Activated T-helper 2 cell treated with anti-CD3 and anti-CD28 coated beads, Interferon-gamma antibody, Interleukin-2, Interleukin-4, amounts not matched to agents 10 μg/mL and 5 μg/mL and 100 μg/mL, durations not matched to agents 14 hours and 24 hours and 36 hours (primary cell): ENCODE results near the gene DAGLB. TPM values are rescaled to one million over a fixed set of nuclear protein-coding genes. Genes with fewer than 3 reads are reported as not detected.

ENCODE experiments used
- DNase-seq: peaks from one replicate; pipeline ENCODE4 v3.0.0; 2021; ENCODE audit warnings: low spot score
- H3K27ac Mint-ChIP-seq: one replicate; pipeline ENCODE4 v1.8.0; 2021; ENCODE audit warnings: mixed read lengths
- H3K27me3 Mint-ChIP-seq: one replicate; pipeline ENCODE4 v1.8.0; 2021; ENCODE audit warnings: low read depth, mixed read lengths
- H3K36me3 Mint-ChIP-seq: one replicate; pipeline ENCODE4 v1.8.0; 2021; ENCODE audit warnings: low read depth, mixed read lengths
- H3K4me1 Mint-ChIP-seq: one replicate; pipeline ENCODE4 v1.8.0; 2021; ENCODE audit warnings: low read depth, mixed read lengths
- H3K4me3 Mint-ChIP-seq: one replicate; pipeline ENCODE4 v1.8.0; 2021; ENCODE audit warnings: low read depth, mild to moderate bottlenecking, moderate library complexity, mixed read lengths
- H3K9me3 Mint-ChIP-seq: one replicate; pipeline ENCODE4 v1.8.0; 2021; ENCODE audit warnings: mixed read lengths
- intact Hi-C: fragments of 100-400 bp; cut with micrococcal nuclease; formaldehyde crosslinking; loops from one replicate; pipeline ENCODE4 v1.15.1; 2023
- total RNA-seq: library from RNA; stranded (reverse); gene quantifications from 2 replicates; pipeline ENCODE4 v1.2.3, GENCODE V29; 2022

DAGLB gene, protein sequence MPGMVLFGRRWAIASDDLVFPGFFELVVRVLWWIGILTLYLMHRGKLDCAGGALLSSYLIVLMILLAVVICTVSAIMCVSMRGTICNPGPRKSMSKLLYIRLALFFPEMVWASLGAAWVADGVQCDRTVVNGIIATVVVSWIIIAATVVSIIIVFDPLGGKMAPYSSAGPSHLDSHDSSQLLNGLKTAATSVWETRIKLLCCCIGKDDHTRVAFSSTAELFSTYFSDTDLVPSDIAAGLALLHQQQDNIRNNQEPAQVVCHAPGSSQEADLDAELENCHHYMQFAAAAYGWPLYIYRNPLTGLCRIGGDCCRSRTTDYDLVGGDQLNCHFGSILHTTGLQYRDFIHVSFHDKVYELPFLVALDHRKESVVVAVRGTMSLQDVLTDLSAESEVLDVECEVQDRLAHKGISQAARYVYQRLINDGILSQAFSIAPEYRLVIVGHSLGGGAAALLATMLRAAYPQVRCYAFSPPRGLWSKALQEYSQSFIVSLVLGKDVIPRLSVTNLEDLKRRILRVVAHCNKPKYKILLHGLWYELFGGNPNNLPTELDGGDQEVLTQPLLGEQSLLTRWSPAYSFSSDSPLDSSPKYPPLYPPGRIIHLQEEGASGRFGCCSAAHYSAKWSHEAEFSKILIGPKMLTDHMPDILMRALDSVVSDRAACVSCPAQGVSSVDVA
- 21.8 and 22.3 TPM in 2 replicates for total RNA-seq

DNA sequence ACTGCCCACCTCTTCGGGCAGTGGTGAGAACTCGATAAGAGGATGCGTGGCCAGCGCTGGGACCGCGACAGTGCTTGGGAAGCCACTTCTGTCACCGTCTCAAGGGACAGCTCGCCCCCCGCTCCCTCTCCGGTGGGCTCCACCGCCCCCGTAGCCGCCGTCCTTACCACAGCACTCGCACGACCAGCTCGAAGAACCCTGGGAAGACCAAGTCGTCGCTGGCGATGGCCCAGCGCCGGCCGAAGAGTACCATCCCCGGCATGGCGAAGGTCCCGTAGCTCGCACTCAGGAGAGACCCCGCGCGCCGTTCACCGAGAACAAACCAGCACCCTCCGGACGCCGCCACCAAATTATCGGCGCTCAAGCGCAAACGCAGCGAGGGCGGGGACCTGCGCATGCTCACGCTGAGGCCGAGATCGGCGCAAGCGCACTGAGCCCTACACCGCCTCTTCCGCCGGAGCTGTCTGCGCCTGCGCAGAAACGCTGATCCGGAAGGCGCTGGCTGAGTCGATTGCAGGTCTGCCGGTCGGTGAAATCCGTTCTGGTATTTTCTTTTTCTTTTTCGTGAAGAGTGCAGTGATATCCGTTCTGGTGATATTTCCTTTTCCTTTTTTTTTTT is at the start of gene DAGLB:
Gene DAGLB (minus strand): TSS at position 374 of the 619 bp plus-strand sequence. CDS start 112 bp downstream, at position 262.
- no peaks in the 10 kb centered on the region for H3K27me3 Mint-ChIP-seq
- peaks cover 20% of the 10 kb centered on the region for H3K4me1 Mint-ChIP-seq
- H3K36me3 Mint-ChIP-seq, result peaks cover 28% of the 10 kb centered on the region
- intact Hi-C loops, result loop anchor here (1.0 to 5.0 kb wide), 2 partner anchors 12 to 260 kb away; partner anchors contain the start of gene ZNF12
- H3K4me3 Mint-ChIP-seq, result peak within 1 kb of the TSS; percentile 92
- peak; percentile 96 for DNase-seq
- H3K27ac Mint-ChIP-seq, result peak within 1 kb of the TSS; percentile 90
- H3K9me3 Mint-ChIP-seq, result no peaks in the 10 kb centered on the region

DNA sequence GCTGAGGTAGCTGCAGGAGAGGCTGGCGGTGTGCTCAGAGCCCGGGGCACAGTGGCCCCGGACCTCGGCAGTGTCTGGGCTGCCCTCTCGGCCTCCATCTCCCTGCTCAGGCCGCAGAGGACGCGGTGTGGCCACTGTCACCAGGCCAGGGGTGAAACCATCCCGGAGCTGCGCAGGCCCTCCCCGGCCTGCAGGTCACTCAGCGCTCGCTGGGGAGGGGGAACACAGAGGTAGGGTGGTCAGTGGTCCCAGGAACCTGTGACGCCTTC is 49.8 kb upstream of the DAGLB start:
- no peak overlapping the region for H3K27ac Mint-ChIP-seq
- no peak for DNase-seq
- H3K36me3 Mint-ChIP-seq, result no peaks in the 10 kb centered on the region
- H3K4me3 Mint-ChIP-seq, result no peak overlapping the region
- no peaks in the 10 kb centered on the region for H3K9me3 Mint-ChIP-seq
- no peaks in the 10 kb centered on the region for H3K4me1 Mint-ChIP-seq
- intact Hi-C loops, result no loop called here
- no peaks in the 10 kb centered on the region for H3K27me3 Mint-ChIP-seq

DNA sequence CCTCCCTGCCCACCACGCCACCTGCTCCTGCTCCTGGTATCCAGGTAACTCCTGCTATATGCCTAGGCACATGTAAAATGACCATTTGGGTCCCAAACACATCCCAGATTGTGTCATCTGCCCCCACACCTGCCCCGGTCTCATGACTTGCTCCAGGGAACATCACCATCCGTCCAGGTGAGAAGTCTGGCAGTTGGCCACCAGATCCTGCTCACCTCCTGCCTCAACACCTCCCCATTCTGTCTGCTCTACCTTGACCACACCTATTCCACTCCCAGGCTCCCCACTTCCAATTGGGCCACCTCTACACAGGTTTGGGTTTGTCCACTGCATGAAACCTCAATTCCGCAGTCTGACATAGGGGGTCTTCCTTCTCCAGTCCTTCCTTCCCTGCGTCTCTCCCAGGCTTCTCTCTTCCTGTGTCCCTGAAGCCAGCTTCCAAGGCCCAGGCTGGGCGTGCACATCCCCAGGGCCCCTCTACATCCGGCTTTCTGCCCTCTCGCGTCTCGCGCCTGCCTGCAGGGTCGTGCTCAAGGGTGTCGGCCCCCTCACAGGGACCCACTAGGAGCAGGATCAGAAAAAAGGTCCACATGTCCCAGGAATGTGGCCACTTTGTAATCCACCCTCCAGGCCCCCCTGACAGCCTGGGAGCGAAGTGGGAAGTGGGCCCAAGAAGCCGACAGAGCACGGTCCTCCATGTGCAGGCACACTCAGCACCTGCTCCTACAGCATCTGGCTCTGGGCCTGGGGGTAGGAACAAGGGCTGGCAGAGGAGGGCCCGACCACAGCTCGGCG is 49.3 kb upstream of the DAGLB start:
- no peaks in the 10 kb centered on the region for H3K4me1 Mint-ChIP-seq
- H3K27me3 Mint-ChIP-seq, result no peaks in the 10 kb centered on the region
- no peaks in the 10 kb centered on the region for H3K9me3 Mint-ChIP-seq
- no peak overlapping the region for H3K27ac Mint-ChIP-seq
- intact Hi-C loops, result no loop called here
- H3K36me3 Mint-ChIP-seq, result no peaks in the 10 kb centered on the region
- no peak for DNase-seq
- H3K4me3 Mint-ChIP-seq, result no peak overlapping the region

DNA sequence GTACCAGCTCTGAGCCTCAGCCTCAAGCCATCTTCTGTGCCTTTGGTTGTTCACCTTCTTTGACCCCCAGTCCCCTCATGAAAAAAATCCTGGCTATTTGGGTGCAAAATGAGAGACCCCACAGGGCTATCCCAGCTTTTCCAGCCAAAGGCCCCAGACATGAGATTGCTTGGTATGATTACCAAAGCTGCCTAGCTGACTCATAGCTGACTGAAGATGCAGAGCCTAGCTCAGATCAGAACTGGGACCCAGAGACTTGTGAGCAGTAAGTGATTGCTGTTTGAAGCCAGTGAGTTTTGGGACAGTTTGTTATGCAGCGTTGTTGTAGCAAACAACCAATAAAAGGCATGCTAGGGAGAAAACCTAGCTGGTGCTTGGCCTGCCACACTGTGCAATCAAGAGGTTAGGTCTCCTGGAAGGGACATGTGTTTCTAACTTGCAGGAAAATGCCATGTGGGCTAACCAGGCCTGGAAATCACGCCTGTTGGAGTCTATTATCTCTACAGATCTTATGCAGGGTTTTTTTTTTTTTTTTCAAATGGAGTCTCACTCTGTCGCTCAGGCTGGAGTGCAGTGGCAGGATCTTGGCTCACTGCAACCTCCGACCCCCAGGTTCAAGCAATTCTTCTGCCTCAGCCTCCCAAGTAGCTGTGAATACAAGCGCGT is 48.0 kb upstream of the DAGLB start:
- no peak overlapping the region for H3K4me3 Mint-ChIP-seq
- no peaks in the 10 kb centered on the region for H3K36me3 Mint-ChIP-seq
- peaks cover 3% of the 10 kb centered on the region for H3K27me3 Mint-ChIP-seq
- no peak overlapping the region for H3K27ac Mint-ChIP-seq
- no peaks in the 10 kb centered on the region for H3K9me3 Mint-ChIP-seq
- H3K4me1 Mint-ChIP-seq, result no peaks in the 10 kb centered on the region
- DNase-seq, result no peak
- intact Hi-C loops, result no loop called here

DNA sequence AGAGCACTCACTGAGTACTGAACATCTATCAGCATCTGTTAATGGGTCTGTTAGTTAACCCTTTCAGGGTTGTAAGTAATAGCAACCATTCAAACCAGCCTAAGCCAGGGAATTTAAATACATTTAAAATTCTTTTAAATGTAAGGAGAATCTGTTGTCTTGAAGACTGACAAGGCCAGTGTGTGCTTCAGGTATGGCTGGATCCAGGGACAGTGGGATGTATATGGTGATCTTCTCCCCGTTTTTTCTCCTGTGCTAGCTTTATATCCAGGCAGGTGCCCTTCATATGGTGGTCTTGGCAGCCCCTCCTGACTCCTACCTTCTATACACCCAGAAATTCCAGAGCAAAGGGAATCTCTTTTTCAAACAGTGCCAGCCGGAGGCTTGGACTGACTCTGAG is 46.6 kb upstream of the DAGLB start:
- H3K9me3 Mint-ChIP-seq, result no peaks in the 10 kb centered on the region
- no peak overlapping the region for H3K4me3 Mint-ChIP-seq
- no peaks in the 10 kb centered on the region for H3K4me1 Mint-ChIP-seq
- intact Hi-C loops, result no loop called here
- DNase-seq, result no peak
- H3K27me3 Mint-ChIP-seq, result peaks cover 3% of the 10 kb centered on the region
- no peak overlapping the region for H3K27ac Mint-ChIP-seq
- no peaks in the 10 kb centered on the region for H3K36me3 Mint-ChIP-seq

DNA sequence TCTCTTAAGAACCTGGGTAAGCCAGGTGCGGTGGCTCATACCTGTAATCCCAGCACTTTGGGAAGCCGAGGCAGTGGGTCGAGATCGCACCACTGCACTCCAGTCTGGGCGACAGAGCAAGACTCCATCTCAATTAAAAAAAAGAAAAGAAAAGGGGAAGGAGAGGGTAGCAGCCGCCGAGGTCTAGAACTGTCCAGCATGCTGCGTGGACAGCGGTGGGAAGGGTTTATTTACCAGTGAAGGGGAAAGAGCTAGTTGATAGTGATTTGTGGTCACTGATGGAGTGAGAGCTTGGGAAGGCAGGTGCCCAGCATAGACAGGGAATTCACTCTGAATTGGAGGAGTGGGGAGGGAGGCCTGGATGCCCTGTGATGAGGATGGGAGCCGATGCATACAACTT is 43.4 kb upstream of the DAGLB start:
- Mint-ChIP-seq H3K9me3 (no peaks in the 10 kb centered on the region), H3K4me3 (no peak overlapping the region), H3K27me3 (peaks cover 3% of the 10 kb centered on the region), H3K36me3 (no peaks in the 10 kb centered on the region), H3K27ac (no peak overlapping the region), H3K4me1 (no peaks in the 10 kb centered on the region)
- intact Hi-C loops, result no loop called here
- no peak for DNase-seq

DNA sequence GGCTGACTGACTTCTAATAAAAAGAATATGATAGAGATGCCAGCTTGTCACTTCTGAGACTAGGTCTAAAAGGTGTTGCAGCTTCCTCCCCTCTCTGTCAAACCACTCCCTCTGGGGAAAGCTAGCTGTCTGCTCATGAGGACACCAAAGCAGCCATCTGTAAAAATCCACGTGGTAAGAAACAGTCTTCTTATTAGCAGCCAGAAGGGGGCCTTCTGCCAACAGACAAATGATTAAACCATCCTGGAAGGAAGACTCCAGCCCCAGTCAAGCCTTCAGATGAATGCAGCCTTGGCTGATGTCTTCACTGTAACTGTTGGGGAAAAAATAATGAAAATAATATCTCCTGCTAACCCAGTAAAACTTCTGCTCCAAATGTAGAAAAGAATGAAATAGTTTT is 41.9 kb upstream of the DAGLB start:
- no peaks in the 10 kb centered on the region for H3K36me3 Mint-ChIP-seq
- H3K4me1 Mint-ChIP-seq, result no peaks in the 10 kb centered on the region
- no peak overlapping the region for H3K4me3 Mint-ChIP-seq
- intact Hi-C loops, result no loop called here
- H3K27ac Mint-ChIP-seq, result no peak overlapping the region
- no peak for DNase-seq
- H3K27me3 Mint-ChIP-seq, result peaks cover 3% of the 10 kb centered on the region
- no peaks in the 10 kb centered on the region for H3K9me3 Mint-ChIP-seq

DNA sequence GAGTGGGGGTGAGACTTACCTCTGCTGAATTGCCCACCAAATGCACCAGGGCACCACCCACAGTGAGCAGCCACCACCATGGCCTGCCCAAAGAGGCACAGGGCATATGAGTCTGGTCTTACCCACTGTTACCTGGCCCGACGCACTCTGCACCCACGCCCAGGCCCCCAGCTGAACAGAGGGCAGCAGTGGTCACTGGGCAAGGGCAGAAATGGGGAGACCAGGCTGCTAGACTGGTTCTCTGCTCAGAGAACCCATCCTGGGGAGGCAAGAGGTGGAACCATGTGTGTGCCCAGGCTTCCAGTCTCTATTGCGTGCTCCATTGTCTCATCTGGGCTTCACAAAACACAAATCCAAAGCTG is 39.4 kb upstream of the DAGLB start:
- H3K27me3 Mint-ChIP-seq, result peaks cover 3% of the 10 kb centered on the region
- no peak overlapping the region for H3K4me3 Mint-ChIP-seq

DNA sequence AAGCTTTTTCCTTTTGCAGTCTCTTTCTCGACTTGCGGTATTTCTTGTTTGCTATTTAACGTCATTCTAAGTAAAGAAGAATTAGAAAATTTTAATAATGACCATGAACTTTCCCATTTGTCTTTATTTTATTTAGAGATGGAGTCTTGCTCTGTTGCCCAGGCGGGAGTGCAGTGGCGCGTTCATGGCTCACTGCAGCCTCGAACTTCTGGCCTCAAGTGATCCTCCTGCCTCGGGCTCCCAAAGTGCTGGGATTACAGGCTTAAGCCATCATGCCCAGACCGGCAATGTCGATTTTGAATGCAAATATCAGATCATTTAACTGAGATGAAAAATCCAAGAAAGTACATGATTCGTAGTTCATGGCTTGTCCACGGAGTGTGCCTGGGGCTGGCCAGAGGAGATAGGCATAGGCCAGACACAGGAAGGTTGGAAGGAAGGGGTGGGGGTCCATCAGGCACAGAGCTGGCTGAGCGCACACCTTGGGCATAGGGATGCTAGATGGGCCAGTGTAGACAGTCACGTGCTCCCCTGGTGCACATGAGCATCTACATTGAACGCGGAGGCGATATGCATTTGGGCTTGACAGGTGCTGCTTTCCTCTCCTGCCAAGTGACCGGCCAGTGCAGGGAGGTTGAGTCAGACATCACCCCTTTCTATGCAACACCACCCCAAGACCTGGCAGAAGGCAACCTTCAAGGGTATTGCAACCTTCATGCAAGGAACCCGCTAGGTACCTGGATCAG is 38.9 kb upstream of the DAGLB start:
- DNase-seq, result no peak
- peaks cover 3% of the 10 kb centered on the region for H3K27me3 Mint-ChIP-seq
- H3K4me1 Mint-ChIP-seq, result peaks cover 10% of the 10 kb centered on the region
- H3K4me3 Mint-ChIP-seq, result no peak overlapping the region
- H3K36me3 Mint-ChIP-seq, result peaks cover 12% of the 10 kb centered on the region
- intact Hi-C loops, result no loop called here
- H3K27ac Mint-ChIP-seq, result no peak overlapping the region
- no peaks in the 10 kb centered on the region for H3K9me3 Mint-ChIP-seq

More for the DNA sequence above, 39.4 kb upstream of the DAGLB start:
- Mint-ChIP-seq H3K27ac (no peak overlapping the region), H3K9me3 (no peaks in the 10 kb centered on the region), H3K4me1 (peaks cover 9% of the 10 kb centered on the region), H3K36me3 (peaks cover 9% of the 10 kb centered on the region)
- no peak for DNase-seq
- intact Hi-C loops, result no loop called here

DNA sequence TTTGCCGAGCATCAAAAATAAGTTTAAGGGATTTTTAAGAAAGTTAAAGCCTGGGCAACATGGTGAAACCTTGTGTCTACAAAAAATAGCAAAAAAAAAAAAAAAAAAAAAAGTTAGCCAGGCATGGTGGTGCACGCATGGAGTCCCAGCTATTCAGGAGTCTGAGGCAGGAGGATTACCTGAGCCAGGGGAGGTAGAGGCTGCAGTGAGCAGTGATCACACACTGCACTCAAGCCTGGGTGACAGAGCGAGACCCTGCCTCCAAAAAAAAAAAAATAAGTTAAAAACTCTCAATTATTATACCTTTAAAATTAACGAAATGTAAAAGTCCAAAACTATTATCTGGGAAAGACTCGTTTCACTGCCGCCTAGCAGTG is 35.0 kb upstream of the DAGLB start:
- Mint-ChIP-seq H3K27ac (peak overlapping the region; percentile 91), H3K9me3 (no peaks in the 10 kb centered on the region), H3K36me3 (peaks cover 42% of the 10 kb centered on the region), H3K4me1 (peaks cover 33% of the 10 kb centered on the region), H3K4me3 (peak overlapping the region; percentile 93), H3K27me3 (no peaks in the 10 kb centered on the region)
- intact Hi-C loops, result no loop called here
- DNase-seq, result no peak

DNA sequence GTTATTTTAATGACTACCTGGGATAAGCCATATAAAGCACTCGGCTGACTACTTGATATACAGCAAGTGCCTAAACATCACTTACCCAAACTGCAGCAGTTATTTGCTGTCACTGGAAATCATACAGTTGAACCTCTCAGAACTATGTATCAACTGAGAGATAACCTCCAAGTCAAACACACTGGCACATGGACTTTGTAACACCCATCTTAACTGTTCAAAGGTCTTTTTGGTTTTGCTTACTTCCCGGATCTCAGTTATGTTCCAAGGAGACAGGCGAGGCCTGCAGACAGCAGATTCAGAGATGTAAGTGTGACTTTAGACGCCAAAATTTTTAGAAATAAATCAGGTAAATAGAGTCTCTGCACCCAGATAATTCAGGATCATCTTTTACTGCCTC is 34.6 kb upstream of the DAGLB start:
- no peaks in the 10 kb centered on the region for H3K27me3 Mint-ChIP-seq
- H3K4me1 Mint-ChIP-seq, result peaks cover 36% of the 10 kb centered on the region
- H3K27ac Mint-ChIP-seq, result no peak overlapping the region
- intact Hi-C loops, result no loop called here
- H3K4me3 Mint-ChIP-seq, result peak overlapping the region; percentile 93
- H3K36me3 Mint-ChIP-seq, result peaks cover 46% of the 10 kb centered on the region
- no peaks in the 10 kb centered on the region for H3K9me3 Mint-ChIP-seq
- DNase-seq, result no peak

DNA sequence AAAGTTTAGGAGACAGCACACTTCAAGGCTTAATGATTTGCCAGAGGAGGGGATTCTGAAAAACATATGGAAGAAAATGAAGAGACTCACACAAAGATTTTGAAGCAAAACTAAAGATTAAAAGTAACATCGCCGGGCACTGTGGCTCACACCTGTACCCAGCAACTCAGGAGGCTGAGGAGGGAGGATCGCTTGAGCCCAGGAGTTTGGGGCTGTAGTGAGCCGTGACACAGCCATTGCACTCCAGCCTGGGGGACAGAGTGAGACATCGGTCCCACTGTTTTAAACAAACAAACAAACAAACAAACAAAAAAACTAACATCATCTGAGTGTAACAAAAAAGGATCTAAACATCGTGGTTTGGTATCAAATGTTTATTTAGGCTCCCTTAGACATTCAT is 33.7 kb upstream of the DAGLB start:
- Mint-ChIP-seq H3K9me3 (no peaks in the 10 kb centered on the region), H3K4me3 (peak overlapping the region; percentile 55), H3K36me3 (peaks cover 46% of the 10 kb centered on the region), H3K27me3 (no peaks in the 10 kb centered on the region), H3K27ac (no peak overlapping the region), H3K4me1 (peaks cover 43% of the 10 kb centered on the region)
- DNase-seq, result no peak
- intact Hi-C loops, result no loop called here
